ENCODE measurements around the gene TBK1.
A peak's percentile ranks its signal among the peaks of the same experiment; 100 is the strongest.

Gene TBK1

GRCh38 chr12:64403707-64404469 is 48.0 kb upstream of the TBK1 start, which contains the start of gene XPOT (continued):
- no peak for TF ChIP-seq TCF4 (CRISPR knock-in tag; IDR thresholded peaks at IDR 0.05; ENCODE audit: borderline replicate concordance)
- TF ChIP-seq ZNF565 (CRISPR knock-in tag; conservative IDR thresholded peaks at IDR 0.05; ENCODE audit: low read depth) = no peak
- no peak for TF ChIP-seq ZNF8 (CRISPR knock-in tag; IDR thresholded peaks at IDR 0.05)
- TF ChIP-seq GLIS3 (CRISPR knock-in tag; IDR thresholded peaks at IDR 0.05) = no peak
- no peak for TF ChIP-seq POU6F1 (CRISPR knock-in tag; IDR thresholded peaks at IDR 0.05; ENCODE audit: borderline replicate concordance, low read depth)

GRCh38 chr12:64404470-64405256 is 47.3 kb upstream of the TBK1 start:
- peak; percentile 71 for ATAC-seq
- 0 out of 2 replicates have a peak, but pooled peaks have one; percentile 15 for TF ChIP-seq TCF4 (CRISPR knock-in tag; IDR thresholded peaks at IDR 0.05; ENCODE audit: borderline replicate concordance)
- TF ChIP-seq ZC3H10 (CRISPR knock-in tag; IDR thresholded peaks at IDR 0.05) = no peak

GRCh38 chr12:64407342-64408223 is 44.3 kb upstream of the TBK1 start:
- ATAC-seq = no peak
- TF ChIP-seq ESRRG (CRISPR knock-in tag; IDR thresholded peaks at IDR 0.05) = no peak
- no peak for TF ChIP-seq PATZ1 (CRISPR knock-in tag; IDR thresholded peaks at IDR 0.05; ENCODE audit: borderline replicate concordance)
- TF ChIP-seq GLIS3 (CRISPR knock-in tag; IDR thresholded peaks at IDR 0.05) = no peak
- no peak for TF ChIP-seq POU6F1 (CRISPR knock-in tag; IDR thresholded peaks at IDR 0.05; ENCODE audit: borderline replicate concordance, low read depth)

- ATAC-seq = no peak; the same call in 2 of the 3 replicates
These were observed 40.5 kb upstream of the TBK1 start for GRCh38 chr12:64411427-64411826.

More at GRCh38 chr12:64411427-64411826, 40.5 kb upstream of the TBK1 start:
- no peak for TF ChIP-seq POU6F1 (CRISPR knock-in tag; IDR thresholded peaks at IDR 0.05; ENCODE audit: borderline replicate concordance, low read depth)
- TF ChIP-seq CSDC2 (CRISPR knock-in tag; IDR thresholded peaks at IDR 0.05) = no peak
- TF ChIP-seq ZFP30 (CRISPR knock-in tag; IDR thresholded peaks at IDR 0.05) = no peak
- TF ChIP-seq OSR1 (CRISPR knock-in tag; IDR thresholded peaks at IDR 0.05) = no peak
- peak; percentile 82; the same call in 1 of the 2 replicates for TF ChIP-seq ZC3H10 (CRISPR knock-in tag; IDR thresholded peaks at IDR 0.05)
- no peak for TF ChIP-seq ZFP3 (CRISPR knock-in tag; IDR thresholded peaks at IDR 0.05)
- no peak for TF ChIP-seq SNAI2 (CRISPR knock-in tag; IDR thresholded peaks at IDR 0.05)
- TF ChIP-seq TOX (CRISPR knock-in tag; IDR thresholded peaks at IDR 0.05; ENCODE audit: borderline replicate concordance) = no peak
- TF ChIP-seq CREB5 (CRISPR knock-in tag; IDR thresholded peaks at IDR 0.05; ENCODE audit: low read depth) = no peak
- TF ChIP-seq ZNF8 (CRISPR knock-in tag; IDR thresholded peaks at IDR 0.05) = no peak
- no peak for TF ChIP-seq ZNF70 (CRISPR knock-in tag; IDR thresholded peaks at IDR 0.05)
- TF ChIP-seq ISL1 (CRISPR knock-in tag; IDR thresholded peaks at IDR 0.05) = peak; percentile 57
- TF ChIP-seq TSHZ2 (CRISPR knock-in tag; IDR thresholded peaks at IDR 0.05) = no peak
- TF ChIP-seq BACH2 (CRISPR knock-in tag; IDR thresholded peaks at IDR 0.05; ENCODE audit: borderline replicate concordance) = no peak
- no peak for TF ChIP-seq ZNF565 (CRISPR knock-in tag; conservative IDR thresholded peaks at IDR 0.05; ENCODE audit: low read depth)
